DLD1 (cell line): ENCODE results near the gene MSMB.
"Not testable (repeated sequence)": the region's sequence is repeated elsewhere in the genome, so short reads cannot be mapped to it uniquely, and the experiment has no call there.

Source experiments
- in situ Hi-C: cut with HindIII; loops from 2 replicates; pipeline ENCODE4 v1.10.0; 2017; ENCODE audit warnings: low sequenced_read_pairs

MSMB gene

GRCh38 chr10:46070749-46071148 lies 24.7 kb upstream of the MSMB start:
- in situ Hi-C loops: no loop called here

- in situ Hi-C loops: no loop called here
Observed at GRCh38 chr10:46069771-46070463, 23.8 kb upstream of the MSMB start.

- in situ Hi-C loops: no loop called here
Observed at GRCh38 chr10:46068905-46069304, 22.8 kb upstream of the MSMB start.

- in situ Hi-C loops: no loop called here
Observed at GRCh38 chr10:46068117-46068516, 22.0 kb upstream of the MSMB start.

GRCh38 chr10:46064269-46064817 lies 18.3 kb upstream of the MSMB start:
- in situ Hi-C loops: no loop called here

GRCh38 chr10:46062723-46063428 lies 16.8 kb upstream of the MSMB start:
- in situ Hi-C loops: no loop called here

GRCh38 chr10:46060706-46061105 lies 14.6 kb upstream of the MSMB start:
- in situ Hi-C loops: no loop called here

- in situ Hi-C loops: not testable (repeated sequence)
Observed at GRCh38 chr10:46057927-46058326, 11.9 kb upstream of the MSMB start.

- in situ Hi-C loops: no loop called here
Observed at GRCh38 chr10:46057038-46057437, 11.0 kb upstream of the MSMB start.

- in situ Hi-C loops: no loop called here
Observed at GRCh38 chr10:46055771-46056170, 9.7 kb upstream of the MSMB start.

GRCh38 chr10:46053534-46054434 lies 7.7 kb upstream of the MSMB start:
- in situ Hi-C loops: no loop called here

GRCh38 chr10:46052791-46053375 lies 6.8 kb upstream of the MSMB start:
- in situ Hi-C loops: no loop called here

- in situ Hi-C loops: no loop called here
Observed at GRCh38 chr10:46052057-46052790, 6.2 kb upstream of the MSMB start.

GRCh38 chr10:46050941-46051623 lies 5.0 kb upstream of the MSMB start:
- in situ Hi-C loops: no loop called here

- in situ Hi-C loops: not testable (repeated sequence)
Observed at GRCh38 chr10:46049497-46049831, 3.4 kb upstream of the MSMB start.

- in situ Hi-C loops: no loop called here
Observed at GRCh38 chr10:46048152-46048551, 2.1 kb upstream of the MSMB start.

- in situ Hi-C loops: no loop called here
Observed at GRCh38 chr10:46042527-46042926, 3.5 kb downstream of the MSMB start.

- in situ Hi-C loops: no loop called here
Observed at GRCh38 chr10:46040004-46040403, 6.1 kb downstream of the MSMB start.

- in situ Hi-C loops: no loop called here
Observed at GRCh38 chr10:46037107-46037825, 8.8 kb downstream of the MSMB start.
